MG63 (cell line): ENCODE data around the gene PRAC2. TPM values are rescaled to one million over a fixed set of nuclear protein-coding genes. Genes with fewer than 3 reads are reported as not detected.

Source experiments
- DNase-seq: peaks from one replicate; pipeline ENCODE4 v3.0.0-alpha.2; 2020
- H3K27me3 ChIP-seq: fragments of 250-450 bp; sonication (Bioruptor Pico); 2 replicates; pipeline ENCODE4 v1.5.1; 2020; ENCODE audit warnings: mild to moderate bottlenecking, moderate library complexity
- H3K36me3 ChIP-seq: fragments of 250-450 bp; sonication (Bioruptor Pico); 2 replicates; pipeline ENCODE4 v1.5.1; 2020; ENCODE audit warnings: mild to moderate bottlenecking, moderate library complexity
- H3K4me3 ChIP-seq: fragments of 250-450 bp; sonication (Bioruptor Pico); 2 replicates; pipeline ENCODE4 v1.5.1; 2020; ENCODE audit warnings: mild to moderate bottlenecking, moderate library complexity
- H3K9me3 ChIP-seq: fragments of 250-450 bp; sonication (Bioruptor Pico); 2 replicates; pipeline ENCODE4 v1.5.1; 2020; ENCODE audit warnings: mild to moderate bottlenecking, moderate library complexity
- total RNA-seq: library from RNA; depleted of rRNA; stranded (reverse); fragments of >200 nt; shearing (Covaris generic); gene quantifications from 2 replicates; pipeline ENCODE4 v1.2.3, GENCODE V29; 2014; ENCODE audit warnings: low replicate concordance; rRNA removed

The PRAC2 gene
- total RNA-seq, 1 experiment from 2014 or later = 5.0 TPM

DNA sequence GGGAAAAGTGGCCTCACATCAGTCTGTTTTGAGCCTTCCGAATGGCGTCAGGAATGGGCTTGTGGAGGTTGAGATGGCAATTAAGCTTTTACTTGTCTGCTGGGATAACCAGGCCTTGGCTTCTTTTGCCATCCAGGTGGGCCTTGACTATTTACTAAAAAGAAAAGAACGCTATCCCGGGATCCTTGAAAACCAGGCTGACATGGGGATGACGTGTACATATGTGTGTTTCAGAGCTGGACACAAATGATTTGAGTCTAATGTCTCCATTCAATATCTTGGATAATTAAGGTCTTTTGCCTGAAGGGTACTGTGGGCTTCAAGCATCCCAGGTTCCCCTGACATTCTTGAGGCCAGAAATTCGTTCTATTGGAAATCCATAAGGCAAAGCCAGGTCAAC, 38.1 kb downstream of the PRAC2 start:
- H3K36me3 ChIP-seq = no peaks in the 10 kb centered on the region
- H3K4me3 ChIP-seq = no peak overlapping the region
- H3K27me3 ChIP-seq = no peaks in the 10 kb centered on the region
- DNase-seq = no peak
- H3K9me3 ChIP-seq = no peaks in the 10 kb centered on the region

- H3K27me3 ChIP-seq = no peaks in the 10 kb centered on the region
- DNase-seq = no peak
- H3K36me3 ChIP-seq = no peaks in the 10 kb centered on the region; the same call in 1 of the 2 replicates
- no peak overlapping the region for H3K4me3 ChIP-seq
- H3K9me3 ChIP-seq = no peaks in the 10 kb centered on the region
Measured at GRCh38 chr17:48767263-48767774, 44.3 kb downstream of the PRAC2 start.

- no peaks in the 10 kb centered on the region for H3K9me3 ChIP-seq
- no peak overlapping the region for H3K4me3 ChIP-seq
- no peaks in the 10 kb centered on the region; the same call in 1 of the 2 replicates for H3K36me3 ChIP-seq
- DNase-seq = no peak
- no peaks in the 10 kb centered on the region for H3K27me3 ChIP-seq
Measured at GRCh38 chr17:48769009-48769675, 46.2 kb downstream of the PRAC2 start.

- H3K4me3 ChIP-seq = no peak overlapping the region
Measured at GRCh38 chr17:48770954-48771353, 48.0 kb downstream of the PRAC2 start.

GRCh38 chr17:48773245-48773644, 50.3 kb downstream of the PRAC2 start:
- no peak for DNase-seq
- H3K9me3 ChIP-seq = peaks cover 2% of the 10 kb centered on the region; the same call in 1 of the 2 replicates
- H3K36me3 ChIP-seq = no peaks in the 10 kb centered on the region; the same call in 1 of the 2 replicates
- H3K27me3 ChIP-seq = no peaks in the 10 kb centered on the region
- H3K4me3 ChIP-seq = no peak overlapping the region

More at GRCh38 chr17:48770954-48771353, 48.0 kb downstream of the PRAC2 start:
- H3K36me3 ChIP-seq = no peaks in the 10 kb centered on the region; the same call in 1 of the 2 replicates
- no peaks in the 10 kb centered on the region for H3K27me3 ChIP-seq
- H3K9me3 ChIP-seq = peaks cover 2% of the 10 kb centered on the region; the same call in 1 of the 2 replicates
- no peak for DNase-seq

Other genes starting within 250 kb of the PRAC2 start
- not detected in 2 replicates for gene HOXB1, start 192.2 kb upstream of the PRAC2 start, total RNA-seq
- gene HOXB2, start 178.1 kb upstream of the PRAC2 start, total RNA-seq = 7.2 and 16.0 TPM in 2 replicates
- gene HOXB4, start 144.8 kb upstream of the PRAC2 start, total RNA-seq = 0.86 and 4.2 TPM in 2 replicates
- 2.1 and 4.6 TPM in 2 replicates for gene HOXB3, start 132.9 kb upstream of the PRAC2 start, total RNA-seq
- not detected in 2 replicates for gene HOXB5, start 129.4 kb upstream of the PRAC2 start, total RNA-seq
- gene HOXB6, start 118.2 kb upstream of the PRAC2 start, total RNA-seq = 7.0 and 7.7 TPM in 2 replicates
- gene HOXB7, start 112.2 kb upstream of the PRAC2 start, total RNA-seq = 9.8 and 30.6 TPM in 2 replicates
- 3.8 and 4.8 TPM in 2 replicates for gene HOXB8, start 107.9 kb upstream of the PRAC2 start, total RNA-seq
- 7.3 and 21.0 TPM in 2 replicates for gene HOXB9, start 96.8 kb upstream of the PRAC2 start, total RNA-seq
- gene PRAC1, start 667 bp upstream of the PRAC2 start, total RNA-seq = not detected in 2 replicates
- 6.1 and 10.2 TPM in 2 replicates for gene HOXB13, start 5.6 kb downstream of the PRAC2 start, total RNA-seq
- gene TTLL6, start 94.0 kb downstream of the PRAC2 start, total RNA-seq = not detected in 2 replicates
- gene CALCOCO2, start 107.8 kb downstream of the PRAC2 start, total RNA-seq = 19.2 and 61.2 TPM in 2 replicates
- 179 and 190 TPM in 2 replicates for gene ATP5MC1, start 169.6 kb downstream of the PRAC2 start, total RNA-seq
- gene UBE2Z, start 185.2 kb downstream of the PRAC2 start, total RNA-seq = 106 and 126 TPM in 2 replicates
- 266 and 293 TPM in 2 replicates for gene SNF8, start 221.7 kb downstream of the PRAC2 start, total RNA-seq
- gene GIP, start 245.4 kb downstream of the PRAC2 start, total RNA-seq = not detected in 2 replicates